ENCODE results near the gene APLNR. TPM values are rescaled to one million over a fixed set of nuclear protein-coding genes. Genes with fewer than 3 reads are reported as not detected.

APLNR gene
- total and polyA plus RNA-seq, 4 donors: 0.23 to 27.7 (median 17.8) TPM; not detected in 1

DNA sequence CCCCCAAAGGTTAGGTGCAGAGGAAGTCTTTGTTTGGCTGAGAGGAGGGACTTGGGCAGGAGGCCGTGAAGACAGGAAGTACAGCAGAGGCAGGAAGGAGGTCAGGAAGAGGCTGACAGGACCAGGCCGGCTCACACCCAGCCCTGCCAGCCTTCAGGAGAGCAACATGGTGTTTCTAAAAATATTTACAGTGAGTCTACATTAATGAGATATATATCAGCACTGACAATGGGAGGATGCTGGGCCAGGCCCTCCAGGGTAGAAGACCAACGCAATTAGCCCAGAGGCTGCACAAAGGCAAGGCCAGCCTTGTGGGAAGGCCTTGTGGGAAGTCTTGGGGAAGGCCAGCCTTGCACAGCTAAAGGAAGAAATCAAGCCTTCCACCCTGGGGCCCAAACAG, 7.9 kb upstream of the APLNR start:
- intact Hi-C loops (cut with DNase I): no loop called here
- ATAC-seq (ENCODE audit: low FRiP score): no peak
- WGBS, 2 donors: 75 to 84% methylated on average over 3 of the region's 3 CpGs
- H3K9me3 ChIP-seq (ENCODE audit: control insufficient read depth, low read length): no peaks in the 10 kb centered on the region
- DNase-seq: no peak
- H3K27ac ChIP-seq (ENCODE audit: low read depth in 1 of 2, low read length in 2 of 2): no peak overlapping the region
- no peaks in the 10 kb centered on the region for H3K36me3 ChIP-seq (ENCODE audit: control insufficient read depth in 1 of 2, insufficient read depth in 2 of 2, low read length in 1 of 2)
- no peak overlapping the region for H3K4me3 ChIP-seq (ENCODE audit: low read length in 2 of 2)
- H3K27me3 ChIP-seq (ENCODE audit: control insufficient read depth in 1 of 2, insufficient read depth in 2 of 2, low read length in 1 of 2): no peaks in the 10 kb centered on the region
- H3K4me1 ChIP-seq (ENCODE audit: control insufficient read depth in 1 of 2, insufficient read depth in 2 of 2, low read length in 2 of 2): no peaks in the 10 kb centered on the region

- WGBS, 2 donors: 68 to 70% methylated on average over 2 of the region's 2 CpGs
- Histone ChIP-seq H3K27ac (ENCODE audit: low read depth in 1 of 2, low read length in 2 of 2) (no peak overlapping the region), H3K4me3 (ENCODE audit: low read length in 2 of 2) (no peak overlapping the region), H3K36me3 (ENCODE audit: control insufficient read depth in 1 of 2, insufficient read depth in 2 of 2, low read length in 1 of 2) (no peaks in the 10 kb centered on the region), H3K9me3 (ENCODE audit: control insufficient read depth, low read length) (no peaks in the 10 kb centered on the region), H3K4me1 (ENCODE audit: control insufficient read depth in 1 of 2, insufficient read depth in 2 of 2, low read length in 2 of 2) (no peaks in the 10 kb centered on the region), H3K27me3 (ENCODE audit: control insufficient read depth in 1 of 2, insufficient read depth in 2 of 2, low read length in 1 of 2) (no peaks in the 10 kb centered on the region)
- ATAC-seq (ENCODE audit: low FRiP score) (no peak), DNase-seq (no peak)
- intact Hi-C loops (cut with DNase I): no loop called here
These were observed 4.4 kb upstream of the APLNR start for GRCh38 chr11:57241353-57241972.

DNA sequence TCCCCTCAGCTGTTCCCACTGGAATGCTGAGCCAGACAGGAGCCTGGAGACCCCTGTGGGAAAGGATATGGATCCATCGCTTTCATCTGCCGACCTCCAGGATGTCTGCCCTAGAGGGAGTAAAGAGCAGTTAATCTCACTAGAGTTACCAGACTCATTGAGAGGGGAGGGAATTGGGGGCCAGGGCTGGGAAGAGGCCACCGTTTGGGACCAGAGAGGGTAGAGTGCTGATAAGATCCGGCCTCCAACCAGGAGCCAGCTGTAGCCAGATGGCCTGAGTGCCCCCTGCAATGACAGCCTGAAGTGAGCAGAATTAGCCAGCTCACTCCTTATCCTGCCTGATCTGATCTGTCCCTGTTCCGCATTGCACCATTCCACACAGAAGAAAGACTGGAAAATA, 3.7 kb upstream of the APLNR start:
- DNase-seq (no peak), ATAC-seq (ENCODE audit: low FRiP score) (no peak)
- Histone ChIP-seq H3K4me3 (ENCODE audit: low read length in 2 of 2) (no peak overlapping the region), H3K27me3 (ENCODE audit: control insufficient read depth in 1 of 2, insufficient read depth in 2 of 2, low read length in 1 of 2) (no peaks in the 10 kb centered on the region), H3K27ac (ENCODE audit: low read depth in 1 of 2, low read length in 2 of 2) (no peak overlapping the region), H3K36me3 (ENCODE audit: control insufficient read depth in 1 of 2, insufficient read depth in 2 of 2, low read length in 1 of 2) (no peaks in the 10 kb centered on the region), H3K9me3 (ENCODE audit: control insufficient read depth, low read length) (no peaks in the 10 kb centered on the region), H3K4me1 (ENCODE audit: control insufficient read depth in 1 of 2, insufficient read depth in 2 of 2, low read length in 2 of 2) (no peaks in the 10 kb centered on the region)
- WGBS, 2 donors: 70% methylated on average over 5 of the region's 5 CpGs
- intact Hi-C loops (cut with DNase I): no loop called here

DNA sequence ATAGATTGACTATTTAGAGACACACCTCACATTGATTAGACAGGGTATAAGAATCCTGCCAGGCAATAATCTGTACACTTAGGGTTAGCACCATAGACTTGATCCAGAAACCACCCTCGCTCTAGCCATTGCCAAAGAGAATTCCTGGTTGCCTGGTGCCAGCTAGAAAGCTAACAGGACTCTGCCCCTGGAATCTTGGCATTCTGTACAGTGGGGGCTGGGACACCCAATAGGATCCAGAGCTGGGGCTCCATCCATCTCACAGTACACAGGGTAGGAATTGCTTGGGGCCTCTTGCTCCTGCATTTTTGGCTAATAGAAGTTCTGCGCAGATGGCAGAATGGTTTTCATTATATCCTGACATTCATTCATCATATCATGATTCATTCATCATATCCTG, 3.0 kb upstream of the APLNR start:
- no peak for ATAC-seq (ENCODE audit: low FRiP score)

DNA sequence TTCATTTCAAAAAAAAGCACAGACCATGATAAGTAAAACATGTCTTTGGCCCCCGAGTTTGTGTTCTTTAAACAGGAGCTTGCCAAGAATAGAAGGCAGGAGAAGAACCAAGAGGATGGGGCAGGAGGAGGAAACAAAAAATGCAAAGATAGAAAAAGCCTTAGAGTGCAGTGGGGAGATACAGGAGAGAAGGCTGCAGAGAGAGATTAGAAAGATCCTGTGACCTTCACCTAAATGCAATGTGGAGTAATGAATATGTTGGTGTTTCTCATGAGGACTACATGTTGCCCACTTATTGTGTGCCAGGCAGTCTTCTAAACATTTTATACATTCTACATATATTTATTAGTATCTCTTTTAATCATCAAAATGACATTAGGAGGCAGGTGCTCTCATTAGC, 2.3 kb upstream of the APLNR start:
- intact Hi-C loops (cut with DNase I): no loop called here
- 70 to 88% methylated on average over 1 of the region's 1 CpG for WGBS, 2 donors
- H3K36me3 ChIP-seq (ENCODE audit: control insufficient read depth in 1 of 2, insufficient read depth in 2 of 2, low read length in 1 of 2): no peaks in the 10 kb centered on the region

More for the DNA sequence above, 3.0 kb upstream of the APLNR start:
- Histone ChIP-seq H3K27me3 (ENCODE audit: control insufficient read depth in 1 of 2, insufficient read depth in 2 of 2, low read length in 1 of 2) (no peaks in the 10 kb centered on the region), H3K27ac (ENCODE audit: low read depth in 1 of 2, low read length in 2 of 2) (no peak overlapping the region), H3K4me3 (ENCODE audit: low read length in 2 of 2) (no peak overlapping the region), H3K36me3 (ENCODE audit: control insufficient read depth in 1 of 2, insufficient read depth in 2 of 2, low read length in 1 of 2) (no peaks in the 10 kb centered on the region), H3K4me1 (ENCODE audit: control insufficient read depth in 1 of 2, insufficient read depth in 2 of 2, low read length in 2 of 2) (no peaks in the 10 kb centered on the region), H3K9me3 (ENCODE audit: control insufficient read depth, low read length) (no peaks in the 10 kb centered on the region)
- intact Hi-C loops (cut with DNase I): no loop called here
- no peak for DNase-seq
- 62 to 64% methylated on average over 2 of the region's 2 CpGs for WGBS, 2 donors

GRCh38 chr11:57235761-57236703, 1.0 kb downstream of the APLNR start:
- intact Hi-C loops (cut with DNase I): no loop called here
- WGBS, 2 donors: 81 to 86% methylated on average over 39 of the region's 39 CpGs
- no peaks in the 10 kb centered on the region for H3K36me3 ChIP-seq (ENCODE audit: control insufficient read depth in 1 of 2, insufficient read depth in 2 of 2, low read length in 1 of 2)
- H3K4me1 ChIP-seq (ENCODE audit: control insufficient read depth in 1 of 2, insufficient read depth in 2 of 2, low read length in 2 of 2): no peaks in the 10 kb centered on the region
- no peaks in the 10 kb centered on the region for H3K27me3 ChIP-seq (ENCODE audit: control insufficient read depth in 1 of 2, insufficient read depth in 2 of 2, low read length in 1 of 2)
- no peak overlapping the region for H3K4me3 ChIP-seq (ENCODE audit: low read length in 2 of 2)
- H3K27ac ChIP-seq (ENCODE audit: low read depth in 1 of 2, low read length in 2 of 2): no peak overlapping the region
- no peaks in the 10 kb centered on the region for H3K9me3 ChIP-seq (ENCODE audit: control insufficient read depth, low read length)
- no peak for DNase-seq
- ATAC-seq (ENCODE audit: low FRiP score): peak; percentile 17

More for the DNA sequence above, 2.3 kb upstream of the APLNR start:
- no peaks in the 10 kb centered on the region for H3K4me1 ChIP-seq (ENCODE audit: control insufficient read depth in 1 of 2, insufficient read depth in 2 of 2, low read length in 2 of 2)
- DNase-seq (no peak), ATAC-seq (ENCODE audit: low FRiP score) (no peak)
- no peaks in the 10 kb centered on the region for H3K27me3 ChIP-seq (ENCODE audit: control insufficient read depth in 1 of 2, insufficient read depth in 2 of 2, low read length in 1 of 2)
- no peak overlapping the region for H3K27ac ChIP-seq (ENCODE audit: low read depth in 1 of 2, low read length in 2 of 2)
- no peaks in the 10 kb centered on the region for H3K9me3 ChIP-seq (ENCODE audit: control insufficient read depth, low read length)
- no peak overlapping the region for H3K4me3 ChIP-seq (ENCODE audit: low read length in 2 of 2)

DNA sequence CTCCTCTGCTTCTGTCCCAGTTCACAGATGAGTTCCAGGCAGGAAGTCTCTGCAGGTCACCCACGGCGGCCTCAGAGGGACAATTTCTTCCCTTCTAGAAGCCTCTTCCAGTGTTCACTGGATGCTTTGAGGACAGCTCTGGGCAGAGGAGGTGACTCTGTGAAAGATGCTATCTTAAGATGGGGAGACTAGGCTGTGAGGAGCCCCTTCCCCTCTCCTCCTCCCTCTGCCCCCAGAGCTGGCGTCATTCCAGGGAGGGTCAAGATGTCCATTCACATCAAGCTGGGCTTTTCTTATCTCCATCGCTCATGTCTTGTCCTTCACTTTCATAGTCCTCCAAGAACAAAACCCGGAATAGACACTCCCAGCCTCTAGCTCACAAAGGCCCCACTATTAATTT, 3.3 kb downstream of the APLNR start:
- no peaks in the 10 kb centered on the region for H3K9me3 ChIP-seq (ENCODE audit: control insufficient read depth, low read length)
- no peak for DNase-seq
- 73 to 75% methylated on average over 5 of the region's 5 CpGs for WGBS, 2 donors
- no peaks in the 10 kb centered on the region for H3K27me3 ChIP-seq (ENCODE audit: control insufficient read depth in 1 of 2, insufficient read depth in 2 of 2, low read length in 1 of 2)
- no peaks in the 10 kb centered on the region for H3K4me1 ChIP-seq (ENCODE audit: control insufficient read depth in 1 of 2, insufficient read depth in 2 of 2, low read length in 2 of 2)
- H3K27ac ChIP-seq (ENCODE audit: low read depth in 1 of 2, low read length in 2 of 2): no peak overlapping the region
- intact Hi-C loops (cut with DNase I): no loop called here
- no peak for ATAC-seq (ENCODE audit: low FRiP score)
- H3K4me3 ChIP-seq (ENCODE audit: low read length in 2 of 2): no peak overlapping the region
- no peaks in the 10 kb centered on the region for H3K36me3 ChIP-seq (ENCODE audit: control insufficient read depth in 1 of 2, insufficient read depth in 2 of 2, low read length in 1 of 2)

DNA sequence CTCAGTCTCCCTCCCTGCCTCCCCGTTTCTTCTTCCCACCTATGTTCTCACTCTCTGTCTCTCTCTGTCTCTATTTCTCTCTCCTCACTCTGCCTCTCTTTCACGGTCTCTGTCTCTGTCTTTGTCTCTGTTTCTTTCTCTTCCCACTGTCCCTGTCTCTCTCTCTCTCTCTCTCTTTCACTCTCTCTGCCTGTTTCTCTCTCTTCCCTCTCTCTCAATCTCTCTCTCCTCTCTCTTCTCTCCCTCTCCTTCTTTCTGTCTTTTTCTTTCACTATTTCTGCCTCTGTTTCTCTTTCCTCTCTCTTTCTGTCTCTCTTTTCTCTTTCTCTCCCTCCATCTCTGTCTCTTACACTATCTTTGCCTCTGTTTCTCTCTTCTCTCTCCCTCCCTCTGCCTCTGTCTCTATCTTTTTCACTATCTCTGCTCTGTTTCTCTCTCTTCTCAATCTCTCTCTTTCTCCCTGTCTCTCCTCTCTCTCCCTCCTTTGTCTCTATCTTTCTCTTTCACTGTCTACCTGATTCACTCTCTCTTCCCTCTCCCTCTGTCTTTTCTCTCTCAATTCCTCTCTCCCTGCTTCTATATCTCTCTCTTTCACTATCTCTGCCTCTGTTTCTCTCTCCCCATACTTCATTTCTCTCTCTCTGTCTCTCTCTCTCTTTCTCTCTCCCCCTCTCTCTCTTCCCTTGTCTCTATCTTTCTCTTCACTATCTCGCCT, 5.4 kb downstream of the APLNR start:
- H3K27me3 ChIP-seq (ENCODE audit: control insufficient read depth in 1 of 2, insufficient read depth in 2 of 2, low read length in 1 of 2): no peaks in the 10 kb centered on the region
- H3K4me3 ChIP-seq (ENCODE audit: low read length in 2 of 2): no peak overlapping the region
- H3K36me3 ChIP-seq (ENCODE audit: control insufficient read depth in 1 of 2, insufficient read depth in 2 of 2, low read length in 1 of 2): no peaks in the 10 kb centered on the region
- WGBS, 2 donors: 48 to 50% methylated on average over 3 of the region's 3 CpGs
- no peak for DNase-seq
- H3K9me3 ChIP-seq (ENCODE audit: control insufficient read depth, low read length): no peaks in the 10 kb centered on the region
- peak; percentile 17 for ATAC-seq (ENCODE audit: low FRiP score)
- intact Hi-C loops (cut with DNase I): no loop called here
- no peaks in the 10 kb centered on the region for H3K4me1 ChIP-seq (ENCODE audit: control insufficient read depth in 1 of 2, insufficient read depth in 2 of 2, low read length in 2 of 2)
- H3K27ac ChIP-seq (ENCODE audit: low read depth in 1 of 2, low read length in 2 of 2): no peak overlapping the region
